HG03095 (cell line): ENCODE results near the gene PLET1.

ENCODE experiments used
- ATAC-seq: cut with Tn5 transposase; IDR thresholded peaks from one replicate; pipeline ENCODE4 v1.9.1; 2021; ENCODE audit warnings: moderate library complexity; ENCODE audit not compliant: unreplicated experiment

Gene PLET1

GRCh38 chr11:112285841-112286311 lies 25.2 kb upstream of the PLET1 start:
- no peak for ATAC-seq

GRCh38 chr11:112281726-112282125 lies 21.1 kb upstream of the PLET1 start:
- ATAC-seq = no peak

- peak; percentile 70 for ATAC-seq
Measured at GRCh38 chr11:112280268-112281126, 19.8 kb upstream of the PLET1 start.

GRCh38 chr11:112279901-112280267 lies 19.2 kb upstream of the PLET1 start:
- ATAC-seq = peak; percentile 47

- no peak for ATAC-seq
Measured at GRCh38 chr11:112278803-112279202, 18.1 kb upstream of the PLET1 start.

GRCh38 chr11:112277941-112278340 lies 17.3 kb upstream of the PLET1 start:
- no peak for ATAC-seq

GRCh38 chr11:112277029-112277428 lies 16.4 kb upstream of the PLET1 start:
- ATAC-seq = no peak

- no peak for ATAC-seq
Measured at GRCh38 chr11:112274007-112274783, 13.5 kb upstream of the PLET1 start.

GRCh38 chr11:112273066-112273465 lies 12.4 kb upstream of the PLET1 start:
- ATAC-seq = no peak

- no peak for ATAC-seq
Measured at GRCh38 chr11:112271242-112271641, 10.6 kb upstream of the PLET1 start.

GRCh38 chr11:112270551-112271180 lies 10.0 kb upstream of the PLET1 start:
- no peak for ATAC-seq

- ATAC-seq = no peak
Measured at GRCh38 chr11:112269139-112269538, 8.5 kb upstream of the PLET1 start.

GRCh38 chr11:112268406-112268805 lies 7.7 kb upstream of the PLET1 start:
- ATAC-seq = no peak

- ATAC-seq = no peak
Measured at GRCh38 chr11:112267188-112267591, 6.5 kb upstream of the PLET1 start.

GRCh38 chr11:112266410-112266778 lies 5.7 kb upstream of the PLET1 start:
- no peak for ATAC-seq

GRCh38 chr11:112265659-112266409 lies 5.2 kb upstream of the PLET1 start:
- ATAC-seq = no peak

- no peak for ATAC-seq
Measured at GRCh38 chr11:112255067-112255720, 5.5 kb downstream of the PLET1 start.

GRCh38 chr11:112253605-112254242 lies 6.9 kb downstream of the PLET1 start:
- no peak for ATAC-seq

- no peak for ATAC-seq
Measured at GRCh38 chr11:112249871-112250610, 10.6 kb downstream of the PLET1 start.
